Stomach (tissue), 9 donors: ENCODE results near the gene LAMTOR3. TPM values are rescaled to one million over a fixed set of nuclear protein-coding genes. Genes with fewer than 3 reads are reported as not detected.

ENCODE experiments used
- DNase-seq, 2 donors: peaks; one replicate each; pipeline versions ENCODE4 v3.0.0 to v3.0.0-alpha.2; 2013 to 2019
- H3K27ac ChIP-seq, 5 donors: fragments of 200-600 bp in 4 of 5; sonication (generic) in 4 of 5; one replicate each; pipeline ENCODE4 v1.5.1; 2013 to 2019; ENCODE audit warnings: mild to moderate bottlenecking in 1 of 5, moderate library complexity in 1 of 5
- H3K27me3 ChIP-seq, 3 donors: fragments of 200-600 bp; sonication (generic); one replicate each; pipeline ENCODE4 v1.5.1; 2017 to 2019; ENCODE audit warnings: mixed run types in 1 of 3
- H3K36me3 ChIP-seq, 4 donors: fragments of 200-600 bp; sonication (generic); 1 replicate in 3 of 4; 2 replicates in 1 of 4; pipeline ENCODE4 v1.5.1; 2016 to 2019
- H3K4me1 ChIP-seq, 4 donors: fragments of 200-600 bp; sonication (generic); one replicate each; pipeline ENCODE4 v1.5.1; 2016 to 2019
- H3K4me3 ChIP-seq, 4 donors: fragments of 200-600 bp; sonication (generic) in 3 of 4; one replicate each; pipeline ENCODE4 v1.5.1; 2016 to 2019; ENCODE audit warnings: mild to moderate bottlenecking in 1 of 4
- H3K9me3 ChIP-seq, 4 donors: fragments of 200-600 bp; sonication (generic); one replicate each; pipeline ENCODE4 v1.5.1; 2016 to 2019
- EP300 ChIP-seq: sonication (generic); formaldehyde crosslinking; IDR thresholded peaks from one replicate; pipeline ENCODE4 v1.6.1; 2017; ENCODE audit warnings: antibody characterized with exemption
- POLR2A ChIP-seq, 4 donors: fragments of 450-650 bp; IDR thresholded peaks; one replicate each; pipeline ENCODE4 v1.6.1; 2016; ENCODE audit warnings: antibody characterized with exemption in 4 of 4, control low read depth in 2 of 4, mild to moderate bottlenecking in 1 of 4, moderate library complexity in 1 of 4
- POLR2AphosphoS5 ChIP-seq, 3 donors: sonication (generic); formaldehyde crosslinking; IDR thresholded peaks; one replicate each; pipeline ENCODE4 v1.6.1; 2016; ENCODE audit warnings: antibody characterized with exemption in 3 of 3
- WGBS, 5 donors: extraction: QIAGEN DNeasy Blood & Tissue Kit in 3 of 5; methylation state at CpG; one replicate each; pipeline versions ENCODE4 v1.1.5 to v1.1.7; 2013 to 2018; 5-methylcytosine and 5-hydroxymethylcytosine counted together
- intact Hi-C: fragments of 100-400 bp; cut with DNase I; formaldehyde crosslinking; loops from one replicate; pipeline ENCODE4 v1.15.1; 2023; ENCODE audit warnings: low total_unique reads
- polyA plus RNA-seq, 3 donors: library from polyadenylated mRNA; stranded (reverse); fragments of 200-250 nt; gene quantifications; one replicate each; pipeline ENCODE4 v1.2.3, GENCODE V29; 2013
- total RNA-seq, 5 donors: library from RNA; depleted of rRNA; stranded (reverse); fragments of >200 nt; gene quantifications; one replicate each; pipeline versions ENCODE4 v1.1.0 to v1.2.3, GENCODE V29; 2014 to 2016
- TF ChIP-seq, protein P1 (sequence below), 7 experiments: fragments of 450-650 bp in 4 of 7; fragments of 200-600 bp in 3 of 7; sonication (generic) in 3 of 7; IDR thresholded peaks; one replicate each; pipeline ENCODE4 v1.5.1; 2016 to 2019; ENCODE audit warnings: antibody characterized with exemption in 7 of 7, control low read depth in 2 of 7, mild to moderate bottlenecking in 1 of 7
- donor health status: healthy with polysubstance abuse.
- donor health status: Bipolar disorder and iron deficiency.
- donor health status: healthy.

Gene LAMTOR3
- total and polyA plus RNA-seq, 8 donors: 1.7 to 88.4 (median 40.0) TPM

- Histone ChIP-seq H3K4me1 (peaks cover 0 to 5% (median 0%) of the 10 kb centered on the region in 4 donors), H3K36me3 (peaks cover 0 to 51% (median 37%) of the 10 kb centered on the region in 4 donors), H3K9me3 (no peaks in the 10 kb centered on the region), H3K4me3 (no peak overlapping the region), H3K27me3 (no peaks in the 10 kb centered on the region), H3K27ac (no peak overlapping the region)
- no peak for DNase-seq
- TF ChIP-seq POLR2A (IDR thresholded peaks at IDR 0.05) (no peak), POLR2AphosphoS5 (IDR thresholded peaks at IDR 0.05) (no peak), EP300 (no peak)
- TF ChIP-seq, protein P1, sequence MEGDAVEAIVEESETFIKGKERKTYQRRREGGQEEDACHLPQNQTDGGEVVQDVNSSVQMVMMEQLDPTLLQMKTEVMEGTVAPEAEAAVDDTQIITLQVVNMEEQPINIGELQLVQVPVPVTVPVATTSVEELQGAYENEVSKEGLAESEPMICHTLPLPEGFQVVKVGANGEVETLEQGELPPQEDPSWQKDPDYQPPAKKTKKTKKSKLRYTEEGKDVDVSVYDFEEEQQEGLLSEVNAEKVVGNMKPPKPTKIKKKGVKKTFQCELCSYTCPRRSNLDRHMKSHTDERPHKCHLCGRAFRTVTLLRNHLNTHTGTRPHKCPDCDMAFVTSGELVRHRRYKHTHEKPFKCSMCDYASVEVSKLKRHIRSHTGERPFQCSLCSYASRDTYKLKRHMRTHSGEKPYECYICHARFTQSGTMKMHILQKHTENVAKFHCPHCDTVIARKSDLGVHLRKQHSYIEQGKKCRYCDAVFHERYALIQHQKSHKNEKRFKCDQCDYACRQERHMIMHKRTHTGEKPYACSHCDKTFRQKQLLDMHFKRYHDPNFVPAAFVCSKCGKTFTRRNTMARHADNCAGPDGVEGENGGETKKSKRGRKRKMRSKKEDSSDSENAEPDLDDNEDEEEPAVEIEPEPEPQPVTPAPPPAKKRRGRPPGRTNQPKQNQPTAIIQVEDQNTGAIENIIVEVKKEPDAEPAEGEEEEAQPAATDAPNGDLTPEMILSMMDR (IDR thresholded peaks at IDR 0.05): no peak
- WGBS, 5 donors: 63 to 86% (median 85%) methylated on average over 2 of the region's 2 CpGs
- intact Hi-C loops: no loop called here
Measured at GRCh38 chr4:99927566-99927965, 33.3 kb upstream of the LAMTOR3 start.

DNA sequence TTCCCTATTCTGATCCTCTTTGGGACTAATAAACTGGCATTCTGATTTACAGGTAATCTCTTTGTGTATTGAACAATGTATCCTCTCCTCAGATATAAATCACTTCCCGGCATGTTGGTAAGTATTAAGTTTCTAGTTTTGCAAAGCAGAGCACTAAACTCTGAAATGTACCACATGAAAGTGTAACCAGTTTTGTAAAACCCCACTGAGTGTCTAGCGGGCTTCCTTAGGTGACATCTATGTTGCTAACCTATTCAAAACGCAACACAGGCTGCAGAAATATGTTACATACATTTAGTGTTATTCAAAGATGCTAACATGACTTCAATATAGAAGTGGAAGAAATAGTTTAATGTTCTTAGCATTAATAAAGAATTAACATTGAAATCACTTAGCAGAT, 26.9 kb upstream of the LAMTOR3 start:
- TF ChIP-seq POLR2AphosphoS5 (IDR thresholded peaks at IDR 0.05) (no peak), POLR2A (IDR thresholded peaks at IDR 0.05) (no peak), EP300 (no peak)
- TF ChIP-seq, protein P1 (IDR thresholded peaks at IDR 0.05): no peak
- Histone ChIP-seq H3K4me3 (no peak overlapping the region), H3K27ac (no peak overlapping the region), H3K27me3 (no peaks in the 10 kb centered on the region), H3K9me3 (peaks cover 0 to 6% (median 0%) of the 10 kb centered on the region in 4 donors), H3K4me1 (peaks cover 0 to 6% (median 2%) of the 10 kb centered on the region in 4 donors), H3K36me3 (peaks cover 0 to 59% (median 47%) of the 10 kb centered on the region in 4 donors)
- DNase-seq: peak in 1 of 2 donors; percentile 3
- WGBS, 5 donors: 87 to 95% (median 91%) methylated on average over 3 of the region's 3 CpGs
- intact Hi-C loops: no loop called here

DNA sequence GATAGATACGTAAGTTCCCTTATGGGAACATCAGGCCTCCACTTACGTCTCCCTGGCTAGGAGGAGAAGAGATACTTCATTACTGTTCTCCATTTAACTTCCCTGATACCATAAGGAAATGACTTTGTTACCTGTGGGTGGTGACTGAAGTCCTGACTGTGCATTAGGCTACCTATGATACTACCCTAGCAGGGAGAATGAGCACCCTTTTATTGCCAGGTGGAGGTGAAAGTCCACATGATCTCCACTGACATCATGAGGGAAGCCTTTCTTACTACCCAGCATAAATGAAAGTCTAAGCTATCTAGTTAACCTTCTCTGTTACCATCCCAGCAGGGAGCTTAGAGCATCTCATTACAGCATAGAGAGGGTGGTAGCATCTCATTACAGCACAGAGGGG, 24.4 kb upstream of the LAMTOR3 start:
- TF ChIP-seq EP300 (no peak), POLR2A (IDR thresholded peaks at IDR 0.05) (no peak), POLR2AphosphoS5 (IDR thresholded peaks at IDR 0.05) (no peak)
- TF ChIP-seq, protein P1 (IDR thresholded peaks at IDR 0.05): no peak
- intact Hi-C loops: no loop called here
- H3K27me3 ChIP-seq: no peaks in the 10 kb centered on the region
- peak in 1 of 2 donors; percentile 16 for DNase-seq
- no peak overlapping the region for H3K4me3 ChIP-seq
- peaks cover 0 to 6% (median 2%) of the 10 kb centered on the region in 4 donors for H3K4me1 ChIP-seq
- H3K27ac ChIP-seq: no peak overlapping the region
- WGBS, 5 donors: 93 to 100% (median 98%) methylated on average over 2 of the region's 2 CpGs
- H3K9me3 ChIP-seq: peaks cover 0 to 6% (median 0%) of the 10 kb centered on the region in 4 donors
- peaks cover 0 to 64% (median 56%) of the 10 kb centered on the region in 4 donors for H3K36me3 ChIP-seq

DNA sequence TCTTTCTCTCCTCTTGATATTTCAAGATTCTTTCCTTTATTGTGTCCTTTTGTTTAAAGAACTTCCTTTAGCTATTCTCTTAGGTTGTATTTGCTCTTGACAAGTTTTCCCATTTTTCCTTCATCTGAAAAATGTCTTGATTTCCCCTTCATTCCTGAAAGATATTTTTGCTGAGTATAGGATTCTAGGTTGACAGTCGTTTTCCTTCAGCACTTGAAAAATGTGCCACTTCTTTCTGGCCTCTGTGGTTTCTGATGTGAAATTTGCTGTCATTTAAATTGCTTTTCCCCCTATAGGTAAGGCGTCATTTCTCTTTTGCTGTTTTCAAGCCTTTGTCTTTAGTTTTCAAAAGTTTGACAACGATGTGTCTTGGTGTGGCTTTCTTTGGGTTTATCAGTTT, 23.3 kb upstream of the LAMTOR3 start:
- H3K27ac ChIP-seq: no peak overlapping the region
- WGBS, 5 donors: 95 to 97% (median 97%) methylated on average over 3 of the region's 3 CpGs
- TF ChIP-seq EP300 (no peak), POLR2AphosphoS5 (IDR thresholded peaks at IDR 0.05) (no peak), POLR2A (IDR thresholded peaks at IDR 0.05) (no peak)
- TF ChIP-seq, protein P1 (IDR thresholded peaks at IDR 0.05): no peak
- no peak overlapping the region for H3K4me3 ChIP-seq
- H3K9me3 ChIP-seq: peaks cover 0 to 6% (median 0%) of the 10 kb centered on the region in 4 donors
- H3K27me3 ChIP-seq: no peaks in the 10 kb centered on the region
- intact Hi-C loops: no loop called here
- H3K4me1 ChIP-seq: peaks cover 0 to 6% (median under 1%) of the 10 kb centered on the region in 4 donors
- peaks cover 0 to 59% (median 54%) of the 10 kb centered on the region in 4 donors for H3K36me3 ChIP-seq
- no peak for DNase-seq
